ENCODE measurements around the gene ZNF273. TPM values are rescaled to one million over a fixed set of nuclear protein-coding genes. Genes with fewer than 3 reads are reported as not detected.

The ZNF273 gene
- total RNA-seq, 1 donor from 2014 or later: 9.6 TPM

GRCh38 chr7:64879800-64880199 lies 23.3 kb upstream of the ZNF273 start:
- H3K4me1 Mint-ChIP-seq (ENCODE audit: low read depth, unreplicated experiment): no peaks in the 10 kb centered on the region
- H3K27me3 Mint-ChIP-seq (ENCODE audit: unreplicated experiment): peaks cover 23% of the 10 kb centered on the region
- H3K27ac Mint-ChIP-seq (ENCODE audit: unreplicated experiment): no peak overlapping the region
- TF ChIP-seq CTCF (IDR thresholded peaks at IDR 0.05; ENCODE audit: partially characterized antibody, unreplicated experiment): no peak
- H3K36me3 Mint-ChIP-seq (ENCODE audit: unreplicated experiment): peaks cover 27% of the 10 kb centered on the region
- DNase-seq: no peak
- no peak overlapping the region for H3K4me3 Mint-ChIP-seq (ENCODE audit: unreplicated experiment)
- peaks cover 44% of the 10 kb centered on the region for H3K9me3 Mint-ChIP-seq (ENCODE audit: unreplicated experiment)

GRCh38 chr7:64880322-64881297 lies 22.5 kb upstream of the ZNF273 start:
- Mint-ChIP-seq H3K4me3 (ENCODE audit: unreplicated experiment) (no peak overlapping the region), H3K27ac (ENCODE audit: unreplicated experiment) (no peak overlapping the region), H3K9me3 (ENCODE audit: unreplicated experiment) (peaks cover 48% of the 10 kb centered on the region), H3K4me1 (ENCODE audit: low read depth, unreplicated experiment) (no peaks in the 10 kb centered on the region), H3K36me3 (ENCODE audit: unreplicated experiment) (peaks cover 27% of the 10 kb centered on the region), H3K27me3 (ENCODE audit: unreplicated experiment) (peaks cover 23% of the 10 kb centered on the region)
- no peak for DNase-seq
- TF ChIP-seq CTCF (IDR thresholded peaks at IDR 0.05; ENCODE audit: partially characterized antibody, unreplicated experiment): no peak

- TF ChIP-seq CTCF (IDR thresholded peaks at IDR 0.05; ENCODE audit: partially characterized antibody, unreplicated experiment): no peak
- Mint-ChIP-seq H3K27ac (ENCODE audit: unreplicated experiment) (no peak overlapping the region), H3K4me1 (ENCODE audit: low read depth, unreplicated experiment) (no peaks in the 10 kb centered on the region), H3K36me3 (ENCODE audit: unreplicated experiment) (peaks cover 27% of the 10 kb centered on the region), H3K4me3 (ENCODE audit: unreplicated experiment) (peak overlapping the region; percentile 80), H3K9me3 (ENCODE audit: unreplicated experiment) (peaks cover 44% of the 10 kb centered on the region), H3K27me3 (ENCODE audit: unreplicated experiment) (peaks cover 22% of the 10 kb centered on the region)
- DNase-seq: no peak
Observed at GRCh38 chr7:64881461-64882287, 21.4 kb upstream of the ZNF273 start.

- H3K9me3 Mint-ChIP-seq (ENCODE audit: unreplicated experiment): peaks cover 41% of the 10 kb centered on the region
- H3K27ac Mint-ChIP-seq (ENCODE audit: unreplicated experiment): no peak overlapping the region
- peak; percentile 74 for DNase-seq
- peaks cover 27% of the 10 kb centered on the region for H3K36me3 Mint-ChIP-seq (ENCODE audit: unreplicated experiment)
- H3K4me1 Mint-ChIP-seq (ENCODE audit: low read depth, unreplicated experiment): no peaks in the 10 kb centered on the region
- peak overlapping the region; percentile 80 for H3K4me3 Mint-ChIP-seq (ENCODE audit: unreplicated experiment)
- H3K27me3 Mint-ChIP-seq (ENCODE audit: unreplicated experiment): peaks cover 18% of the 10 kb centered on the region
- no peak for TF ChIP-seq CTCF (IDR thresholded peaks at IDR 0.05; ENCODE audit: partially characterized antibody, unreplicated experiment)
Observed at GRCh38 chr7:64882341-64883112, 20.5 kb upstream of the ZNF273 start.
